ENCODE data around the gene AGXT.

The AGXT gene

DNA sequence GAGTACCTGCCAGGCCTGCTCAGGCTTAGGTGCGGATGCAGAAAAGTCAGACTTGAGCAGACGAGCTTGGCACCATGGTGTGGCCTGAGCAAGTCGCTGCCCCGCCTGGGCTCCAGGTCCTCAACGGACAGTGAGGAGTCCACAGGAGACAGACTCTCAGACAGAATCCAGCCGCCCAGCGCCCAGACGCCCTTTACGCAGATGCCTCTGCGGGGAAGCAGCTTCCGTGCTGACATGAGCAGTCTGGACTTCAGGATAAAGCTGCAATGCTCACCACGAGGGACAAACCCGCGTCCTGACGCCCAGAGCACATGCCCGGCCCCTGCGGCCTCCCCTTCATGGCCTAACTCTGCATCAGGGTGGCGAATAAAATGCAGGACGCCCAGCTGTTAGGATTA lies 30.8 kb downstream of the AGXT start:
- no peaks in the 10 kb centered on the region for H3K4me1 ChIP-seq (ENCODE audit: insufficient read depth, low read length, severe bottlenecking)
- TF ChIP-seq, protein P1, sequence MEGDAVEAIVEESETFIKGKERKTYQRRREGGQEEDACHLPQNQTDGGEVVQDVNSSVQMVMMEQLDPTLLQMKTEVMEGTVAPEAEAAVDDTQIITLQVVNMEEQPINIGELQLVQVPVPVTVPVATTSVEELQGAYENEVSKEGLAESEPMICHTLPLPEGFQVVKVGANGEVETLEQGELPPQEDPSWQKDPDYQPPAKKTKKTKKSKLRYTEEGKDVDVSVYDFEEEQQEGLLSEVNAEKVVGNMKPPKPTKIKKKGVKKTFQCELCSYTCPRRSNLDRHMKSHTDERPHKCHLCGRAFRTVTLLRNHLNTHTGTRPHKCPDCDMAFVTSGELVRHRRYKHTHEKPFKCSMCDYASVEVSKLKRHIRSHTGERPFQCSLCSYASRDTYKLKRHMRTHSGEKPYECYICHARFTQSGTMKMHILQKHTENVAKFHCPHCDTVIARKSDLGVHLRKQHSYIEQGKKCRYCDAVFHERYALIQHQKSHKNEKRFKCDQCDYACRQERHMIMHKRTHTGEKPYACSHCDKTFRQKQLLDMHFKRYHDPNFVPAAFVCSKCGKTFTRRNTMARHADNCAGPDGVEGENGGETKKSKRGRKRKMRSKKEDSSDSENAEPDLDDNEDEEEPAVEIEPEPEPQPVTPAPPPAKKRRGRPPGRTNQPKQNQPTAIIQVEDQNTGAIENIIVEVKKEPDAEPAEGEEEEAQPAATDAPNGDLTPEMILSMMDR (IDR thresholded peaks at IDR 0.05; ENCODE audit: low read length) = no peak
- no peak for TF ChIP-seq EZH2 (IDR thresholded peaks at IDR 0.05; ENCODE audit: borderline replicate concordance, low read length)
- H3K36me3 ChIP-seq (ENCODE audit: insufficient read depth, low read length) = no peaks in the 10 kb centered on the region
- H3K27ac ChIP-seq (ENCODE audit: low read depth, low read length, poor library complexity, severe bottlenecking) = no peak overlapping the region
- H3F3A ChIP-seq (ENCODE audit: insufficient read depth, low read length) = no peaks in the 10 kb centered on the region
- no peaks in the 10 kb centered on the region for H3K9me2 ChIP-seq (ENCODE audit: low read depth, low read length)
- no peaks in the 10 kb centered on the region for H3K9me3 ChIP-seq (ENCODE audit: low read length)
- H3K4me3 ChIP-seq (ENCODE audit: low read depth, low read length, poor library complexity, severe bottlenecking) = no peak overlapping the region
- no peaks in the 10 kb centered on the region for H3K79me2 ChIP-seq (ENCODE audit: insufficient read depth, low read length)
- H3K27me3 ChIP-seq (ENCODE audit: insufficient read depth, low read length) = 0 out of 2 replicates have a peak, but pooled peaks cover 5% of the 10 kb centered on the region
- no peaks in the 10 kb centered on the region for H4K20me1 ChIP-seq (ENCODE audit: insufficient read depth, low read length)
- H2AFZ ChIP-seq (ENCODE audit: low read length) = no peak overlapping the region
- no peak overlapping the region for H3K4me2 ChIP-seq (ENCODE audit: low read length)
- no peak overlapping the region for H3K9ac ChIP-seq (ENCODE audit: low read length)

DNA sequence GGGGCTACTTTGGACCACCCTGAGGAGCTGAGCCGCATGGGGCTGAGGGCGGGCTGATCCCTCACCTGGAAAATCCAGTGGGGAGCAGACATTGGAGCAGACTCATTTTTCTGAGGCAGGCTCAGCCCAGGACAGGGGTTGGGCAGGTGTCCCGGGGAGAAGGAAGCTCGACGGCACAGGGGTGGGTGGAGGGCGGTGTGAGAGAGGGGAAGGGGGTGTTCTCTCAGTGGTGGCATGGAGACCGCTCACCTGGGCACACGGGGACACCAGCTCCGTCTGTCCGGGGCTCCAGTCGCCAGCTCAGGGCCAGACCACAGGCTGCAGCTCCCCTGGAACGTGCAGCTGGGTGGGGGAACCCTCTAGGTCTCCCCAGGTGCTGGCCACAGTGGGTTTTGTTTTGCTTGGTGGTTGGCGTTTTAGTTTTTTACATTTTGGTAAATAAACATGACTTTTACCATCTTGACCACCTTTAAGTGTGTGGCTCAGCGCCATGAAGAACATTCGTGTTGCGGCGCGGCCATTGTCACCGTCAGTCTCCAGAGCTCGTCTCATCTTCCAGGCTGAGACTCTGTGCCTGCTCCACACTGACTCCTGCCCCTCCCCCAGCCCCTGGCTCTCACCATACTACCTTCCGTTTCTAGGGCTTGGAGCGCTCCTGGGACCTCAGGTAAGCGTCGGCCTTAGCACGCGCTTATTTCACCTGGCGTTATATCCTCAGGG lies 31.7 kb downstream of the AGXT start:
- Histone ChIP-seq H3K9me2 (ENCODE audit: low read depth, low read length) (no peaks in the 10 kb centered on the region), H3K9me3 (ENCODE audit: low read length) (no peaks in the 10 kb centered on the region), H2AFZ (ENCODE audit: low read length) (no peak overlapping the region), H3F3A (ENCODE audit: insufficient read depth, low read length) (no peaks in the 10 kb centered on the region), H3K9ac (ENCODE audit: low read length) (no peak overlapping the region), H4K20me1 (ENCODE audit: insufficient read depth, low read length) (no peaks in the 10 kb centered on the region), H3K79me2 (ENCODE audit: insufficient read depth, low read length) (no peaks in the 10 kb centered on the region), H3K4me2 (ENCODE audit: low read length) (no peak overlapping the region), H3K36me3 (ENCODE audit: insufficient read depth, low read length) (no peaks in the 10 kb centered on the region), H3K4me1 (ENCODE audit: insufficient read depth, low read length, severe bottlenecking) (no peaks in the 10 kb centered on the region), H3K27ac (ENCODE audit: low read depth, low read length, poor library complexity, severe bottlenecking) (no peak overlapping the region), H3K4me3 (ENCODE audit: low read depth, low read length, poor library complexity, severe bottlenecking) (no peak overlapping the region), H3K27me3 (ENCODE audit: insufficient read depth, low read length) (0 out of 2 replicates have a peak, but pooled peaks cover 5% of the 10 kb centered on the region)
- TF ChIP-seq, protein P1 (IDR thresholded peaks at IDR 0.05; ENCODE audit: low read length) = no peak
- no peak for TF ChIP-seq EZH2 (IDR thresholded peaks at IDR 0.05; ENCODE audit: borderline replicate concordance, low read length)

DNA sequence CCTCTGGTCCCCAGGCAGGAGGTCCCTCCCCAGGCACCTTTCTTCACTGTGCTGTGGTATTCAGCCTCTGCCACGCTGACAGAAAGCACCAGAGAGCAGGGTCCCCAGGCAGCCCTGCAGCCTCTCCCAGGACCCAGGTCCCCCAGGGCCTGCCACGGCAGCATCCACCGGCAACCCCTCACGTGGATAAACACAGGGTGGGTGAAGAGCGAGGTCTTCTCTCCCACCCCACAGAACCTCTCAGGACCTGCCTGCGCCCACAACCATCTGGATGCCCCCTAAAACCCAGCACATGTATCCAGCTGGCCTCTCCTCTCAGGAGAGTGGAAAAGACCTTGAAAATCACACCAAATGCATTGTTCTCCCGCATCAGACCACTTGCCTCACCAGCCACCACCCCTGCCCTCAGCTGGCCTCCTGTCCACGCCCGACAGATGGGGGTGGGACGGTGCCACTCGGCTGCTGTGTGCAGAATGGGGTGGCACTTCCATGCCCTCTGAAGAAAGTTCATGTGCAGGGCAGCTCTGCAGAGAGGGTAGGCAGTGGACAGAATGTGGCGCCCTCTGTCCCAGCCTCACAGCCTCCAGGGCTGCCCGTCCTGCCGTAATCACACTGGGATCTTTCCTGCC lies 33.5 kb downstream of the AGXT start:
- Histone ChIP-seq H3K27me3 (ENCODE audit: insufficient read depth, low read length) (0 out of 2 replicates have a peak, but pooled peaks cover 5% of the 10 kb centered on the region), H3K79me2 (ENCODE audit: insufficient read depth, low read length) (no peaks in the 10 kb centered on the region), H2AFZ (ENCODE audit: low read length) (no peak overlapping the region), H3K9ac (ENCODE audit: low read length) (no peak overlapping the region), H3K36me3 (ENCODE audit: insufficient read depth, low read length) (no peaks in the 10 kb centered on the region), H3K27ac (ENCODE audit: low read depth, low read length, poor library complexity, severe bottlenecking) (no peak overlapping the region), H3K4me3 (ENCODE audit: low read depth, low read length, poor library complexity, severe bottlenecking) (no peak overlapping the region), H3F3A (ENCODE audit: insufficient read depth, low read length) (no peaks in the 10 kb centered on the region), H4K20me1 (ENCODE audit: insufficient read depth, low read length) (no peaks in the 10 kb centered on the region), H3K9me2 (ENCODE audit: low read depth, low read length) (no peaks in the 10 kb centered on the region), H3K4me1 (ENCODE audit: insufficient read depth, low read length, severe bottlenecking) (no peaks in the 10 kb centered on the region), H3K9me3 (ENCODE audit: low read length) (no peaks in the 10 kb centered on the region), H3K4me2 (ENCODE audit: low read length) (no peak overlapping the region)
- TF ChIP-seq EZH2 (IDR thresholded peaks at IDR 0.05; ENCODE audit: borderline replicate concordance, low read length) = no peak
- TF ChIP-seq, protein P1 (IDR thresholded peaks at IDR 0.05; ENCODE audit: low read length) = no peak

Measured in OCI-LY1 (cell line).